Measurements from ENCODE around the gene NTF4. TPM values are rescaled to one million over a fixed set of nuclear protein-coding genes. Genes with fewer than 3 reads are reported as not detected.

Gene NTF4
- polyA plus RNA-seq, 4 donors, result 0.34 TPM; not detected in 3

DNA sequence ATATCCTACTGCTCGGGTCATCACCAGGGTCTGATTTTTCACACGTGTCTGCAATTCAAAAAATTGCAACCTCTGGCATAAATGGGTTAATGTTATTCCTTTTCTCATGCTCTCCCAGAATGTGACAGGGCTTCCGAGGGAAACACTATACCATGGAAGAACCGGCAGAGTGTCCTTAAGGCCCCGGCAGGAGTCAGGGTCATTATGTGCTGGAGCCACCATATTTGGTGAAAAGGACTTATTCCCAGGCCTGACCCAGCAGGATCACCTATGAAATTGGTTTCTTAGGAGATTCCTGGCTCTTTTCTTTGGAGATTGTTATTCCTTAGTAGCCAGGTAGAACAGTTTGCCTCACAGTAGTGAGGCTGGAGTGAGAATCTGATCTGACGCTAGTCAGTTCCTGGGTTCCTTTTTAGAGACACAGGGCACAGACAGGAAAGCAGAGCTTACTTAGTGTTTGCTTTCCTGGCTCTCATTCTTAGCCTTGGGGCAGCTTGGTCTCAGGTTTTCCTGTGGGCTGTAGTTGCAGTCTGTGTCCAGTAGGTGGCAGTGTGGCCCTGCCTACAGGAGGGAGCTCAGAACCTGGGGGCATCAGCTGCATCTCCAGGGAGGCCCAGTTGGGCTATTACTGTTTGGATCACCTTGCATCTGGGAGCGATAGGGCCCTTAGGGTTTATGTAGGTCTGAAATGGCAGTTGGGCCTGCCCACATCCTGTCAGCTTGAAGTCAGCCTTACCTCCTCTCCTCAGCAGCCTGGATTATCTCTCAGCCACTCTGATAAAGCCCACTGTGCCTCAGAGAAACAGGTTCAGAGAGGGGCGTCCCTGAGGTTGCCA lies 33.1 kb upstream of the NTF4 start:
- Histone ChIP-seq H3K4me3 (ENCODE audit: low read depth in 1 of 3, low read length in 3 of 3) (no peak overlapping the region), H3K27ac (ENCODE audit: low read depth in 1 of 3, low read length in 2 of 3) (no peak overlapping the region), H3K27me3 (ENCODE audit: control insufficient read depth in 3 of 3, insufficient read depth in 3 of 3, low read length in 3 of 3) (no peaks in the 10 kb centered on the region), H3K36me3 (ENCODE audit: control insufficient read depth in 3 of 3, insufficient read depth in 2 of 3, low read depth in 1 of 3, low read length in 3 of 3) (peaks cover 27 to 96% (median 30%) of the 10 kb centered on the region in 3 donors), H3K4me1 (ENCODE audit: control insufficient read depth in 3 of 3, insufficient read depth in 2 of 3, low read depth in 1 of 3, low read length in 2 of 3) (no peaks in the 10 kb centered on the region), H3K9me3 (ENCODE audit: control insufficient read depth in 2 of 2, insufficient read depth in 1 of 2, low read depth in 1 of 2, low read length in 1 of 2) (no peaks in the 10 kb centered on the region)
- FAIRE-seq (no peak), DNase-seq (peak; percentile 74)
- 54 to 58% (median 57%) methylated on average over 8 of the region's 8 CpGs for WGBS, 3 donors

DNA sequence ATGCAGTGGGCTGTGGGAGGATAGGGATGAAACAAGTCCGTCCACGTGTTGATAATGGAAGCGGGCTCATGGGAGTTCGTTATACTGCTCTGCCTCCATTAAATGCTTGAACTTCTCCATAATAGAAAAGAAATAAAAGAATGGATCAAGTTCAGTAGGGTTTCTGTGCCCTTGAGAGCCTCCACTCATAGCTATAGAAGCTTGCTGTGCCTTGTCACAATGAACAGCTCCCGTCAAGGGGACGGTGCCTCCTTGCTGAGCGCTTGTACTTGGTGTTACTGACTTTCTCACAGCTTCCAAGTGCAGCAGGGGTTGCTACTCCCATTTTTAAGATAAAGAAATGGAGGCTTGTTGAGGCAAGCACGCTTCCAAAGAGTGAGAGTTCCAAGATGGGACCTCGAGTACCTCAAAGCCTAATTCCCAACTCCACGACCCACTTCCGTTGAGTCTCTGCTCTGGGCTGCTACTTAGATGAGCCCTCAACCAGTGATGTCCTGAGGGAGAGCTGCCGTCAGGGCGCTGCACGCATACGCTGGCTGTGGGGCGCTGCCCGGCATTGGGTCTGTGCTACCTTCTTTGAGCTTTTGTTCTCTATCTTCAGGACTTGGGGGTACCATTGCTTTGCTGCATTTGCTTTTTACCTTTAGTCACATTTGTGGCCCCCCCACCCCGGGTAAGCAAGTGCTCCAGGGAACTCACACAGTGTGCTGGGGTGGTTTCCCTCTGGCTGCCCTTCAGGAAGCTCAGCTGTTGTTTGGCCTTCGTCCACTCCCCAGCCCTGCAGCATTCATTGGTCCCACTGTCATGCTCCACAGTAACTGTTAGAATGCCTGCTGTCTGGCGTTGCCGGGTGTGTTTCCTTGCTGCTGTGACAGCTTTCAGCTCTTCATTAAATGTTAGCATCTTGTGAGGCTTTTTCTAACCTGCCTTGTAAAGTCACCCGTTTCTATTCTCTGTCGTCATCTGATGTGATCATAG lies 30.2 kb upstream of the NTF4 start:
- no peaks in the 10 kb centered on the region for H3K4me1 ChIP-seq (ENCODE audit: control insufficient read depth in 3 of 3, insufficient read depth in 2 of 3, low read depth in 1 of 3, low read length in 2 of 3)
- WGBS, 3 donors, result 82% methylated on average over 23 of the region's 23 CpGs

GRCh38 chr19:49092686-49093085 lies 28.1 kb upstream of the NTF4 start:
- DNase-seq, result no peak
- Histone ChIP-seq H3K27ac (ENCODE audit: low read depth in 1 of 3, low read length in 2 of 3) (no peak overlapping the region), H3K36me3 (ENCODE audit: control insufficient read depth in 3 of 3, insufficient read depth in 2 of 3, low read depth in 1 of 3, low read length in 3 of 3) (peaks cover 14 to 86% (median 17%) of the 10 kb centered on the region in 3 donors), H3K27me3 (ENCODE audit: control insufficient read depth in 3 of 3, insufficient read depth in 3 of 3, low read length in 3 of 3) (no peaks in the 10 kb centered on the region), H3K9me3 (ENCODE audit: control insufficient read depth in 2 of 2, insufficient read depth in 1 of 2, low read depth in 1 of 2, low read length in 1 of 2) (no peaks in the 10 kb centered on the region), H3K4me3 (ENCODE audit: low read depth in 1 of 3, low read length in 3 of 3) (no peak overlapping the region), H3K4me1 (ENCODE audit: control insufficient read depth in 3 of 3, insufficient read depth in 2 of 3, low read depth in 1 of 3, low read length in 2 of 3) (no peaks in the 10 kb centered on the region)
- WGBS, 3 donors, result 93% methylated on average over 6 of the region's 6 CpGs
- FAIRE-seq, result no peak

More for the DNA sequence above, 30.2 kb upstream of the NTF4 start:
- no peak overlapping the region for H3K4me3 ChIP-seq (ENCODE audit: low read depth in 1 of 3, low read length in 3 of 3)
- no peaks in the 10 kb centered on the region for H3K27me3 ChIP-seq (ENCODE audit: control insufficient read depth in 3 of 3, insufficient read depth in 3 of 3, low read length in 3 of 3)
- H3K9me3 ChIP-seq (ENCODE audit: control insufficient read depth in 2 of 2, insufficient read depth in 1 of 2, low read depth in 1 of 2, low read length in 1 of 2), result no peaks in the 10 kb centered on the region
- DNase-seq (no peak), FAIRE-seq (no peak)
- H3K27ac ChIP-seq (ENCODE audit: low read depth in 1 of 3, low read length in 2 of 3), result no peak overlapping the region
- peaks cover 26 to 96% (median 28%) of the 10 kb centered on the region in 3 donors for H3K36me3 ChIP-seq (ENCODE audit: control insufficient read depth in 3 of 3, insufficient read depth in 2 of 3, low read depth in 1 of 3, low read length in 3 of 3)

- no peak overlapping the region for H3K4me3 ChIP-seq (ENCODE audit: low read depth in 1 of 3, low read length in 3 of 3)
- peaks cover 15 to 84% (median 16%) of the 10 kb centered on the region in 3 donors for H3K36me3 ChIP-seq (ENCODE audit: control insufficient read depth in 3 of 3, insufficient read depth in 2 of 3, low read depth in 1 of 3, low read length in 3 of 3)
- no peaks in the 10 kb centered on the region for H3K9me3 ChIP-seq (ENCODE audit: control insufficient read depth in 2 of 2, insufficient read depth in 1 of 2, low read depth in 1 of 2, low read length in 1 of 2)
- H3K27ac ChIP-seq (ENCODE audit: low read depth in 1 of 3, low read length in 2 of 3), result no peak overlapping the region
- H3K27me3 ChIP-seq (ENCODE audit: control insufficient read depth in 3 of 3, insufficient read depth in 3 of 3, low read length in 3 of 3), result no peaks in the 10 kb centered on the region
- 84 to 91% (median 86%) methylated on average over 17 of the region's 17 CpGs for WGBS, 3 donors
- FAIRE-seq, result no peak
- no peak for DNase-seq
- peaks cover 0 to 8% (median 0%) of the 10 kb centered on the region in 3 donors for H3K4me1 ChIP-seq (ENCODE audit: control insufficient read depth in 3 of 3, insufficient read depth in 2 of 3, low read depth in 1 of 3, low read length in 2 of 3)
Measured at GRCh38 chr19:49091391-49092038, 26.9 kb upstream of the NTF4 start.

GRCh38 chr19:49086296-49086695 lies 21.7 kb upstream of the NTF4 start:
- peaks cover 0 to 11% (median 0%) of the 10 kb centered on the region in 3 donors for H3K4me1 ChIP-seq (ENCODE audit: control insufficient read depth in 3 of 3, insufficient read depth in 2 of 3, low read depth in 1 of 3, low read length in 2 of 3)
- FAIRE-seq, result no peak
- peak overlapping the region; percentile 70 to 89 (median 82) for H3K4me3 ChIP-seq (ENCODE audit: low read depth in 1 of 3, low read length in 3 of 3)
- 6 to 42% (median 17%) methylated on average over 11 of the region's 11 CpGs for WGBS, 3 donors
- H3K36me3 ChIP-seq (ENCODE audit: control insufficient read depth in 3 of 3, insufficient read depth in 2 of 3, low read depth in 1 of 3, low read length in 3 of 3), result peaks cover 8 to 39% (median 10%) of the 10 kb centered on the region in 3 donors
- DNase-seq, result no peak
- peaks cover 0 to 3% (median 0%) of the 10 kb centered on the region in 3 donors for H3K27me3 ChIP-seq (ENCODE audit: control insufficient read depth in 3 of 3, insufficient read depth in 3 of 3, low read length in 3 of 3)
- no peak overlapping the region for H3K27ac ChIP-seq (ENCODE audit: low read depth in 1 of 3, low read length in 2 of 3)
- H3K9me3 ChIP-seq (ENCODE audit: control insufficient read depth in 2 of 2, insufficient read depth in 1 of 2, low read depth in 1 of 2, low read length in 1 of 2), result no peaks in the 10 kb centered on the region

DNA sequence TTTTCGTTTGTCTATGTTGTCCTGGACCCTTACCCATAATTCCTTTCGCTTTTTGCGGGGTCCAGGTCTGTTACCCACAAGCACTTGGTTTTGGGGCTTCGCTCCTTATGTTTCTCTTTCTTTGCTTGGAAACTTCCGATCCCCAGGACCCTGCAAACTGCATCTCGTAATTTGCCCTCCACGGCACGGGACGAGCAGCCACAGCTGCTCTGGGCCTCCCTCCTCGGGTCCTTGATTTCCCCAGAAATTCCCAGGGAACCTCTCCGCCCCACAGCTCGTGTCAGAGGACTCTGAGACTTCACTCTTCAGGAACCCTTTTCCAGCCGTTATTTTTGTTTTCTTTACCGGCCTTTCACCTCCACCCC lies 21.2 kb upstream of the NTF4 start:
- peaks cover 0 to 11% (median 0%) of the 10 kb centered on the region in 3 donors for H3K4me1 ChIP-seq (ENCODE audit: control insufficient read depth in 3 of 3, insufficient read depth in 2 of 3, low read depth in 1 of 3, low read length in 2 of 3)
- WGBS, 3 donors, result 0 to 1% (median 0%) methylated on average over 14 of the region's 14 CpGs
- H3K36me3 ChIP-seq (ENCODE audit: control insufficient read depth in 3 of 3, insufficient read depth in 2 of 3, low read depth in 1 of 3, low read length in 3 of 3), result peaks cover 7 to 34% (median 8%) of the 10 kb centered on the region in 3 donors
- peaks cover 0 to 5% (median 0%) of the 10 kb centered on the region in 3 donors for H3K27me3 ChIP-seq (ENCODE audit: control insufficient read depth in 3 of 3, insufficient read depth in 3 of 3, low read length in 3 of 3)
- no peak for DNase-seq
- H3K9me3 ChIP-seq (ENCODE audit: control insufficient read depth in 2 of 2, insufficient read depth in 1 of 2, low read depth in 1 of 2, low read length in 1 of 2), result no peaks in the 10 kb centered on the region
- peak overlapping the region; percentile 70 to 89 (median 82) for H3K4me3 ChIP-seq (ENCODE audit: low read depth in 1 of 3, low read length in 3 of 3)
- H3K27ac ChIP-seq (ENCODE audit: low read depth in 1 of 3, low read length in 2 of 3), result peak overlapping the region in 2 of 3 donors; percentile 73 to 88
- FAIRE-seq, result no peak

DNA sequence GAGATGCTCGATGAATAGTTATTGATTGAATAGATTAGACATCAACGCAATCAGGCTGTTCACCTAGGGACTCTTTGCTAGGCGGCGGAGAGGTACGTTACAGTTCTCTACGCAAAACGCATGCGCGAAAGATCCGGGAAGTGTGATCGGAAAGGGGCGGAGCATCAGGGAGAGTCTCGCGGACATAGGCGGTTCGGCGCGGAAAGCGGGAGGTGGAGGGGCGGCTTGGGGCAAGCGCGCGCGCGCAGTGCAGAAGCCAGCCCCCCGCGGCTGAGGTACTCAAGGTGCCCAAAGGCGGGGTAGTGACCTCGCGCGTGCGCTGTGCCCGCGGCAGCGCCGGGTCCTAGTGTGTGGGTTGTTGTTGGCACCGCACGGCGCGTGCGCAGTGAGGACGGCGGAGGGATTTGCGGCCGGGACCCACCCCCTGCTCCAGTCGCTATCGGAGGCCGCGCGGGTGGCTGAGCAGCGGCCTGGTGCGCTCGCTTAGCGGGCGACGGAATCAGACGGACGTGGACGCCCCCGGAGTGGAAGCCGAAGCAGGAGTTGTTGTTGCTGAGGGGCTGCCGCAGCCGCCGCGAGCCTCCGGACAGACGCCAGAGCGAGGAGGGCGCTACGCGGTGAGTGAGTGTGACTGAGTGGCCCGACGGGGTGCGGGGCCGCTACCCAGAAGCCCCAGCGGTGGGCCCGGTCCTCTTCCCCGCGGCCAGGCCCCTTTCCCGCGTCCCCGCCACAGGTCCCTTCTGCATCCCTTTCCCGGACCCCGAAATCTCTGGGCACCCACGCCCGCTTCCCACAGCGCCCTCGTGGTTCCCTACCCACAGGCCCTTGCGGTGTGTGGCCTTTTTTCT lies 20.6 kb upstream of the NTF4 start, which contains the start of gene SNRNP70:
Gene SNRNP70, plus strand, starts transcription at position 432 of the 848 bp plus-strand sequence. CDS start 964 bp downstream, outside the sequence.
- 0 to 1% (median 0%) methylated on average over 78 to 89 of the region's 89 CpGs for WGBS, 3 donors
- FAIRE-seq, result no peak

More for the DNA sequence above, 20.6 kb upstream of the NTF4 start, which contains the start of gene SNRNP70:
- peak within 1 kb of the TSS; percentile 70 to 89 (median 82) for H3K4me3 ChIP-seq (ENCODE audit: low read depth in 1 of 3, low read length in 3 of 3)
- peaks cover 2 to 28% (median 2%) of the 10 kb centered on the region in 3 donors for H3K36me3 ChIP-seq (ENCODE audit: control insufficient read depth in 3 of 3, insufficient read depth in 2 of 3, low read depth in 1 of 3, low read length in 3 of 3)
- H3K27ac ChIP-seq (ENCODE audit: low read depth in 1 of 3, low read length in 2 of 3), result peak within 1 kb of the TSS; percentile 69 to 88 (median 73)
- peaks cover 0 to 11% (median 0%) of the 10 kb centered on the region in 3 donors for H3K4me1 ChIP-seq (ENCODE audit: control insufficient read depth in 3 of 3, insufficient read depth in 2 of 3, low read depth in 1 of 3, low read length in 2 of 3)
- H3K9me3 ChIP-seq (ENCODE audit: control insufficient read depth in 2 of 2, insufficient read depth in 1 of 2, low read depth in 1 of 2, low read length in 1 of 2), result no peaks in the 10 kb centered on the region
- peaks cover 0 to 5% (median 0%) of the 10 kb centered on the region in 3 donors for H3K27me3 ChIP-seq (ENCODE audit: control insufficient read depth in 3 of 3, insufficient read depth in 3 of 3, low read length in 3 of 3)
- peak; percentile 99 to 100 for DNase-seq

All from small intestine (tissue), 7 donors.